HG02588 (cell line): ENCODE measurements around the gene SMIM44.

Experiments
- ATAC-seq: cut with Tn5 transposase; IDR thresholded peaks from one replicate; pipeline ENCODE4 v1.9.1; 2021; ENCODE audit warnings: mild to moderate bottlenecking, moderate library complexity; ENCODE audit not compliant: unreplicated experiment

Gene SMIM44

DNA sequence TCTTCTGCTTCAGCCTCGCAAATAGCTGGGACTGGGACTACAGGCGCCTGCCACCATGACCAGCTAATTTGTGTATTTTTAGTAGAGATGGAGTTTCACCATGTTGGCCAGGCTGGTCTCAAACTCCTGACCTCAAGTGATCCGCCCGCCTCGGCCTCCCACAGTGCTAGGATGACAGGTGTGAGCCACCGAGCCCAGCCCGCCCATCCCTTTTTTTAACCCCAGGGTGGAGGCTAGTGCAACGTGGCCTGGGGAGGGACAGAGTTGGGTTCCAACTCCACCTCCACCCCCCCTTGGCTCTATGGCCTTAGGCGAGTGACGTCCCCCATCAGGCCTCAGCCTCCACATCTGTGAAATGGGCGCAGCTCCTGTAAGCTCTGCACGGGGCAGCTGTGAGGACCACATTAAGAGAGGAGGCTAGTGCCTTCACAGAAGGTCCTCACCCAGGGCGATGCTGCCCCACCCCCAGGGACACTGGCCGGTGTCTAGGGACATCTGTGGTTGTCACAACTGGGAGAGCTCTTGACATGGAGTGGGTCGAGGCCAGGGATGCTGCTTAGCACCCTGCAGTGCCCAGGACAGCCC, 40.7 kb downstream of the SMIM44 start:
- ATAC-seq: no peak

DNA sequence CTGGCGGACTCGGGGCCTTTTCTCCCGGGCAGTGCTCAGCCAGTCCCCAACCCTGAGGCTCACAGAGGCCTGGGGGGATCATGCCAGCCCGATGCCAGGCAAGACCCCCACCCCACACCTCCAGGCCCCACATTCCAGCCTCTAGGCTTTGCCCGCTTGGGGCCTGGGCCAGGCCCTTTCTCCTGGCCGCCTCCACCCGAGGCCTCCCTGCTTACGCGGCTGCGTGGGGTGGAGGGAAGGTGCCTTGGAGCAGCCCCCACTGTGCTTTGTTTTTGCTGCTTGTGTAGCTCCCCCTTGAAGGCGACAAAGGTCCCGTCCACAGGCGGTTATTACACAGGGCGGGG, 41.3 kb downstream of the SMIM44 start:
- no peak for ATAC-seq

DNA sequence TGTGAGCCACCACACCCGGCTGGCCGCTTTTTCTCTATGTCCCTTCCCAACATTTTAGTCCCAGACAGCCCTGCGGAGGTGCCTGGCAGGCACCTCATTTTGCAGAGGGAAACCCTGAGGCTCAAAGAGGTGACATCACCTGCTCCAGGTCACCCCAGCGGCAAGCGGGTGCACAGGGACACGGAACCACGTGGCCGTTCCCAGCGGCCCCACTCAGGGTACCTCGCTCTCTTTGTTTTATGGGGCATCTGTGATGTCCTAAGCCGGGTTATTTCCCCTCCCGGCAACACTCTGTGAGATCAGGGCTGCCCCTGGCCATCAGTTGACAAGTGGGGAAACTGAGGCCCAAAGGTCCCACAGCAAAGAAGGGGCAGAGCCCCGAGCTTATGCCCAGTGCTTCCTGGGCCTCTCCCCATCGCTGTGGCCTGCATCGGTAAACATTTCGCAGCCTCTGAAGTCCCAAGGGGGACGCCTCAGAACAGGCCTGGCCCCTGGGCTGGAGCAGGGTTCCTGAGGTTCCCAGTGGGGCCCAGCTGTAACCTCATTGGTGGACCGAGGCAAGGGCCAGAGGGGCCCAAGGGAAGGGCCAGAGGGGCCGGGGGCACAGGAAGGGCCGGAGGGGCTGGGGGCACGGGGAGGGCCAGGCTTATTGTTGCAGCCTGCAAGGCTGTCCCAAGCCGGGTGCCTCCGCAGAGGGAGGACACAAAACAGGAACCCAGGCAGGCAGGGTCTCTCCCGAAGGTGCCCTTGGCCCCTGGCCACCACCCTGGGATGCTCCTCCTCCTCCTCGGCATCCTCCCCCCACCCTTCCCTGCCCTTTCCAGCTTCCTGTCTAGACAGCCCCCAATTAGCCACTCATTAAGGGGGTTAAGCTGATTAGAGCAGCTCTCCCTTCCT, 41.9 kb downstream of the SMIM44 start:
- ATAC-seq: no peak

DNA sequence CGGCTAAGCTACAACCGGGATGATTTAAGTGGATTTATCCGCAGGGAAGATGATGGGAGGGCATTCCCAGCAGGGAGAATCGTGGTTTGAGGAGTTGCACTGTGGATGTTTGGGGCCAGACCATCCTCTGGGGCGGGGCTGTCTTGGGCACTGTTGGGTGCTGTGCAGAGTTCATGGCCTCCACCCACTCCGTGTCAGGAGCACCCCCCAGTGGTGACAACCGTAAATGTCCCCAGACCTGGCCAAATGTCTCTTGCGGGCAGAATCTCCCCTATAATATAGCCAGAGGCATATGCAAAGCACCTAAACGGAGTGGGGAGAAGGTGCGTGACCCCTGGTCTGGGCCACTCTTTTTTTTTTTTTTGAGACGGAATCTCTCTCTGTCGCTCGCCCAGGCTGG, 43.2 kb downstream of the SMIM44 start:
- no peak for ATAC-seq

DNA sequence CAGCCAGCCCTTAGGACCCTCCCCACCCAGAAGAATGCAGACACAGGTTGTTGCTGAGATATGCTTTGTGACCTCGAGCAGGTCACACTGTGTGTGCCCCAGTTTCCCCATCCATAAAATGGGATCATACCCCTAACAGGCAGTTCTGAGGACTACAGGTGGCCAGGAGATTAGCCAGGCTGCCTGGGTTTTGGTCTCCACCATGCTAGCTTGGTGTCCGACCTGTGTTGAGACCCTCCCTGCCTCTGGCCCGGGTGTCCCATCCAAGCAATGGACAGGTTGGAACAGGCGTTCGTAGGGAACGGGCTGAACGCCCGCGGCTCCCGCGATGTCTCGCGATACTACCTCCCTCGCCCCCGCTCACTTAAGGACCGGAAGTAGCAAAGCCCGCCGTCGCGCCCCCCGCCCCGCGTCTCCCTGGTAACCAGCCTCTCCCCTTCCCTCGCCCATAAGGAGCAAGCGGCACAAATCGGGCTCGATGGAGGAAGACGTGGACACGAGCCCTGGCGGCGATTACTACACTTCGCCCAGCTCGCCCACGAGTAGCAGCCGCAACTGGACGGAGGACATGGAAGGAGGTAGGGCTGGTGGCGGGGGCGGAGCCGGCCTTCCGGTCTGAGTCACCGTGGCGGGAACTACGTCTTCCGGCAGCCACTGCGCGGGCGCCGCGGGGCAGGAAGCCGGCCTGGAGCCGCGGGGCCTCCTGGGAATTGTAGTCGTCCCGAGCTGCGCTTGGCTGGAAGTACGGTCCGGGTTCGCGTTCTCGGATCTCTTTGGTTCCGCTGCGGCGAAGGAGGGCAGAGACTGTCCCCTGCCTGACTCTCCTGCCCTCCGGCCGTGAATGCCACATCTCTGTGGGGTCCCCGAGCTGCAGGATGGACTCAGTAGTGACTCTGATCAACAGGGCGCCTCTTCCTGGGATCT, 48.3 kb downstream of the SMIM44 start:
- peak; percentile 86 for ATAC-seq

DNA sequence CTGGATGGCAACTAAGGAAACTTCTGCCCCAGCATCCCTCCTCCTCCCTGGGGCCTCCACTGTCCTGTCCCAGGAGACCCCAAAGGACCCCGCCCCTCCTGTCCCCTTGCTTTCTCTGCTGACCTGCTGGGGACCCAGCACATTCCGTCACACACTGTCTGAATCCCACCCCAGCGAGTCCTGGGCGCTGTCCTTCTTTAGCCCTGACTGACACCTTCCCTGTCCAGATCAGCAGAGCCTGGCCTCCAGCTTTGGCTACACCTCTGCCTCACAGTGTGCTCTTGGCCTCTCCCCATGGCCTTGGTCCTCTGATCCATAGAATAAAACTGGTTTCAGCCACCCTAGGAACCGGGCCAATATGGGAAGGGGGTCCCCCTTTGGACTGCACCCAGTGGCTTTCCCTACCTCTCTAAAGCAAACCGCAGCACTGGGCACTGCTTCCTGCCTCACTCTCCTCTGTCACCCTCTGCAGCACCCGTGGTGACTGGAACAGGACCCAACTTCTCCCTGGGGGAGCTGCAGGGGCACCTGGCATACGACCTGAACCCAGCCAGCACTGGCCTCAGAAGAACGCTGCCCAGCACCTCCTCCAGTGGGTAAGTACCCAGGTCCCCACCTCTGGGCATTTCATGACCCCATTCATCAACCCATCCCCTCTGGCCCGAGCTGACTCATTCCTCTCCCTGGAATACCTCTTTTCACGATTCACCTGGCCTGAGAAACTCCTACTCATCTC, 49.3 kb downstream of the SMIM44 start:
- ATAC-seq: no peak

DNA sequence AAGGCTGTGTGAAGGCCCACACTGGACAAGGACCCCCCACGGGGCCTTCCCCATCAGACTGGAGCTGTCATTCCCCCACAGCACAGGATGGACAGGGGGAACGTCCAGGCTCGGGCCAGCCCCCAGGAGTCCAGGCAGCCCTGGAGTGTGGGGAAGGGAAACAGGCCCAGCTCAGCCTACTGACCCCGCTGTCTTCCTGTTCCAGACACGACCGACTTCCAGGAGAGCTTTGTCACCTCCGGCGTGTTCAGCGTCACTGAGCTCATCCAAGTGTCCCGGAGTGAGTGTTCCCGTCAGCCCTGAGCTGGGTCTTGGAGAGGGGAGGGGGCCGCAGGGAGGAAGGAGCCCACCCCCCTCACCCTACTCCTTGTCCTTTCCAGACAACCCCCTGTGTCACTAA, 49.9 kb downstream of the SMIM44 start:
- no peak for ATAC-seq
